ENCODE results near the gene WNT6.

Gene WNT6

GRCh38 chr2:218893349-218894150 is 33.9 kb downstream of the WNT6 start:
- no peak for DNase-seq (ENCODE audit: low spot score)

GRCh38 chr2:218894151-218894879 is 34.7 kb downstream of the WNT6 start:
- no peak for DNase-seq (ENCODE audit: low spot score)

- DNase-seq (ENCODE audit: low spot score) = no peak
Observed at GRCh38 chr2:218894880-218895157, 35.2 kb downstream of the WNT6 start.

- DNase-seq (ENCODE audit: low spot score) = no peak
Observed at GRCh38 chr2:218895326-218895725, 35.7 kb downstream of the WNT6 start.

- no peak for DNase-seq (ENCODE audit: low spot score)
Observed at GRCh38 chr2:218895759-218896500, 36.3 kb downstream of the WNT6 start.

- no peak for DNase-seq (ENCODE audit: low spot score)
Observed at GRCh38 chr2:218896501-218897393, 37.1 kb downstream of the WNT6 start.

GRCh38 chr2:218897394-218898108 is 37.9 kb downstream of the WNT6 start:
- DNase-seq (ENCODE audit: low spot score) = no peak

- no peak for DNase-seq (ENCODE audit: low spot score)
Observed at GRCh38 chr2:218898109-218898878, 38.7 kb downstream of the WNT6 start.

- no peak for DNase-seq (ENCODE audit: low spot score)
Observed at GRCh38 chr2:218899147-218899546, 39.5 kb downstream of the WNT6 start.

- DNase-seq (ENCODE audit: low spot score) = no peak
Observed at GRCh38 chr2:218902427-218902826, 42.8 kb downstream of the WNT6 start.

- peak; percentile 30 for DNase-seq (ENCODE audit: low spot score)
Observed at GRCh38 chr2:218904176-218904575, 44.6 kb downstream of the WNT6 start.

- DNase-seq (ENCODE audit: low spot score) = no peak
Observed at GRCh38 chr2:218908721-218909619, 49.4 kb downstream of the WNT6 start.

GRCh38 chr2:218910741-218911140 is 51.1 kb downstream of the WNT6 start:
- DNase-seq (ENCODE audit: low spot score) = no peak

GRCh38 chr2:218920504-218920903 is 60.9 kb downstream of the WNT6 start:
- DNase-seq (ENCODE audit: low spot score) = no peak
